GM21526 (cell line): ENCODE results near the gene COMMD10.
"Not testable (repeated sequence)": the region's sequence is repeated elsewhere in the genome, so short reads cannot be mapped to it uniquely, and the experiment has no call there.

Source experiments
- ATAC-seq: cut with Tn5 transposase; IDR thresholded peaks from one replicate; pipeline ENCODE4 v1.9.1; 2021; ENCODE audit warnings: moderate library complexity; ENCODE audit not compliant: unreplicated experiment, low FRiP score

Gene COMMD10

GRCh38 chr5:116084871-116085715 is at the start of gene COMMD10:
COMMD10 (plus strand) TSS chr5:116085025.
- peak; percentile 89 for ATAC-seq

GRCh38 chr5:116035123-116035522 is 49.7 kb upstream of the COMMD10 start:
- ATAC-seq = no peak

- peak; percentile 36 for ATAC-seq
Observed at GRCh38 chr5:116037236-116037822, 47.5 kb upstream of the COMMD10 start.

- ATAC-seq = peak; percentile 79
Observed at GRCh38 chr5:116038817-116039216, 46.0 kb upstream of the COMMD10 start.

- ATAC-seq = no peak
Observed at GRCh38 chr5:116042375-116042774, 42.5 kb upstream of the COMMD10 start.

- ATAC-seq = no peak
Observed at GRCh38 chr5:116044073-116044472, 40.8 kb upstream of the COMMD10 start.

GRCh38 chr5:116045821-116046220 is 39.0 kb upstream of the COMMD10 start:
- no peak for ATAC-seq

GRCh38 chr5:116046261-116046660 is 38.6 kb upstream of the COMMD10 start:
- ATAC-seq = no peak

GRCh38 chr5:116046823-116047222 is 38.0 kb upstream of the COMMD10 start:
- no peak for ATAC-seq

GRCh38 chr5:116058346-116058936 is 26.4 kb upstream of the COMMD10 start:
- ATAC-seq = no peak

GRCh38 chr5:116062352-116062751 is 22.5 kb upstream of the COMMD10 start:
- no peak for ATAC-seq

- ATAC-seq = no peak
Observed at GRCh38 chr5:116063950-116064349, 20.9 kb upstream of the COMMD10 start.

GRCh38 chr5:116068028-116068632 is 16.7 kb upstream of the COMMD10 start:
- ATAC-seq = no peak

GRCh38 chr5:116071211-116071610 is 13.6 kb upstream of the COMMD10 start:
- no peak for ATAC-seq

GRCh38 chr5:116075191-116075831 is 9.5 kb upstream of the COMMD10 start:
- no peak for ATAC-seq

- peak; percentile 99 for ATAC-seq
Observed at GRCh38 chr5:116076496-116076895, 8.3 kb upstream of the COMMD10 start.

- ATAC-seq = no peak
Observed at GRCh38 chr5:116078199-116078598, 6.6 kb upstream of the COMMD10 start.

GRCh38 chr5:116084287-116084691 is 536 bp upstream of the COMMD10 start:
- peak; percentile 46 for ATAC-seq

- ATAC-seq = not testable (repeated sequence)
Observed at GRCh38 chr5:116086309-116086708, 1.5 kb downstream of the COMMD10 start.

- no peak for ATAC-seq
Observed at GRCh38 chr5:116088062-116088461, 3.2 kb downstream of the COMMD10 start.

- no peak for ATAC-seq
Observed at GRCh38 chr5:116090302-116090701, 5.5 kb downstream of the COMMD10 start.
